ENCODE results near the gene SETBP1.
"Not testable (repeated sequence)": the region's sequence is repeated elsewhere in the genome, so short reads cannot be mapped to it uniquely, and the experiment has no call there.

The SETBP1 gene

DNA sequence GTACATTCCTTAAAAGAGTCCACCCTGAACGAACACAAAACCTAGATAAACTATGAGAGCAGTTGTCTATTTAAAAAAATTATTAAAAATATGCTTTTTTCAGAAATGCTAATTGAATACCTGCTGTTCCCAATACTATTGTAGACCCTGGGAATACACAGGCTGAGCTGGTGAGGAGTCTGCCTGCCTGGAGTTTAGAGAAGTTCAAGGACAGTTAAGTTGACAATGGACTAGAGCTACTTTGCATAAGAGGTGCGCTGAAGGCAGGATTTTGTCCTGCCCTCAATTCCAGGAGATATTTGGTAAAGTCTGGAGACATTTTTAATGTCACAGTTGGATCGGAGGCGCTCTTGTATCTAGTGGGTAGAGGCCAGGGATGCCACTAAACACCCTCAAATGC lies 110.2 kb downstream of the SETBP1 start:
- Histone ChIP-seq H3K9me3 (ENCODE audit: control insufficient read depth, insufficient read depth, low read length) (no peaks in the 10 kb centered on the region), H3K36me3 (ENCODE audit: control insufficient read depth, insufficient read depth, low read length) (no peaks in the 10 kb centered on the region), H3K9ac (ENCODE audit: low read depth, low read length) (no peak overlapping the region), H3K4me1 (ENCODE audit: control insufficient read depth, insufficient read depth, low read length) (no peaks in the 10 kb centered on the region), H3K4me3 (ENCODE audit: low read depth, low read length) (no peak overlapping the region), H3K27me3 (ENCODE audit: control insufficient read depth, insufficient read depth, low read length) (no peaks in the 10 kb centered on the region)

DNA sequence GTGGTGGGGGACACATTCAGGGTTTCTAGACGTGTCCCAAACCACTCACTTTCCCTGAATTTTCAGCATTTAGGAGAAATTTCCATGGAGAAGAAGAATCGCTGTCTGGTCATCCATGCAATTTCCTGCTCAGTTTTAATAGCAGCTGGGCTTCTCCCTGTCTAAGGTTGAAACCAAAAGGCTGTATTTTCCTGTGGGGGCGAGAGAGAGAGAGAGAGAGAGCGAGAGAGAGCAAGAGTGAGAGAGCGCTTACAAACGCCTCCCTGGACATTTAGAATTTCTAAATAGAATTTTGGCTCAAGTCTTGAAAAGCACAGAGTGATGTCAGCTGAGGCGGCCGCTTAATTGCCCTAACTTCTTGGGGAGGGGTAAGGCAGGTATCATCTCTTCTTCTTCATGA lies 110.8 kb downstream of the SETBP1 start:
- Histone ChIP-seq H3K4me1 (ENCODE audit: control insufficient read depth, insufficient read depth, low read length) (no peaks in the 10 kb centered on the region), H3K9me3 (ENCODE audit: control insufficient read depth, insufficient read depth, low read length) (no peaks in the 10 kb centered on the region), H3K4me3 (ENCODE audit: low read depth, low read length) (no peak overlapping the region)

DNA sequence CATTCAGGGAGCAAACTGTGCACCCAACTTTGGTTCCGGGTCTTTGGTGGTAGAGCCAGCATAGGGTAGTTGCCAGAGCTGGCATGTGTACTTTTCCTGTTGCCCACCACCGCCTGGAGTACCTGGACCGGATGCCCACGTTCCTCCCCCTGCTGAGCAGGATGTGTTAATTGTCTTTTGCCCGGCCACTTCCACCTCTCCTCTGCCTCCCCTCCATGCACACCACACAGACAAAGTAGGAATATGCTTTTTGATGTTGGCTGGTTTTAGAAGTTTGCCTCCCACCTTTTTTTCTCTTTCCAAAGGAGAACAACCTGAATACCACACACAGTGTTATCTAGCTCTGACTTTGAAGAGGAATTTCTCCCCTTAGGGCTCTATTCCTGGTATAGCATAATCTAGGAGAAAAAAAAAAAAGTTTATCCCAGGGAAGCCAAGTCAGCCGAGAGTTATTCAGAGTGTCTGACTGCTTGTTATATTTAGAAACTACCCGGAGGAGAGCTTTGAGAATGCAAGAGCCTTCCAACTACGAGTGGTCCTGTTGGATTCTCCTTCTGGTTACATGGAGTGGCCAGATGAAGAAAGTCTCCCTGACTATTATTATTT lies 111.9 kb downstream of the SETBP1 start:
- Histone ChIP-seq H3K27me3 (ENCODE audit: control insufficient read depth, insufficient read depth, low read length) (no peaks in the 10 kb centered on the region), H3K4me1 (ENCODE audit: control insufficient read depth, insufficient read depth, low read length) (no peaks in the 10 kb centered on the region), H3K9ac (ENCODE audit: low read depth, low read length) (no peak overlapping the region), H3K4me3 (ENCODE audit: low read depth, low read length) (no peak overlapping the region), H3K9me3 (ENCODE audit: control insufficient read depth, insufficient read depth, low read length) (no peaks in the 10 kb centered on the region), H3K36me3 (ENCODE audit: control insufficient read depth, insufficient read depth, low read length) (no peaks in the 10 kb centered on the region)

More for the DNA sequence above, 110.8 kb downstream of the SETBP1 start:
- Histone ChIP-seq H3K9ac (ENCODE audit: low read depth, low read length) (no peak overlapping the region), H3K36me3 (ENCODE audit: control insufficient read depth, insufficient read depth, low read length) (no peaks in the 10 kb centered on the region), H3K27me3 (ENCODE audit: control insufficient read depth, insufficient read depth, low read length) (no peaks in the 10 kb centered on the region)

DNA sequence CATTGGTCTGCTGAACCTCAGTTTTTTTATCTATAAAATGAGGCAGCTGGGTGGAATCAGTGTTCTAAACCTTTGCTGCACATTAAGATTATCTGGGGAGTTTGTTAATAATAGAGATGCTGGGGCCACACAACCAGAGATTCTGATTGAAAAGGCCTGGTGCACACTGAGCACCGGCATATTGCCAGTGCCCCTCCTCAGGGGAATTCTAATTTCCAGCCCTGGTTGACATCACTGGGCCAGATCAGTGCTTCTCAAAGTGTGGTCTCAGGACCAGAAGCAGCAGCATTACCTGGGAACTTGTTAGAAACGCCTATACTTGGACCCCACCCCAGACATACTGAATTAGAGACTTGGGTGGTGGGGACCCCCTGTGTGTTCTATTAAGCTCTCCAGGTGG lies 112.5 kb downstream of the SETBP1 start:
- H3K4me3 ChIP-seq (ENCODE audit: low read depth, low read length): no peak overlapping the region
- no peak overlapping the region for H3K9ac ChIP-seq (ENCODE audit: low read depth, low read length)
- no peaks in the 10 kb centered on the region for H3K36me3 ChIP-seq (ENCODE audit: control insufficient read depth, insufficient read depth, low read length)
- no peaks in the 10 kb centered on the region for H3K4me1 ChIP-seq (ENCODE audit: control insufficient read depth, insufficient read depth, low read length)
- H3K9me3 ChIP-seq (ENCODE audit: control insufficient read depth, insufficient read depth, low read length): no peaks in the 10 kb centered on the region
- H3K27me3 ChIP-seq (ENCODE audit: control insufficient read depth, insufficient read depth, low read length): no peaks in the 10 kb centered on the region

DNA sequence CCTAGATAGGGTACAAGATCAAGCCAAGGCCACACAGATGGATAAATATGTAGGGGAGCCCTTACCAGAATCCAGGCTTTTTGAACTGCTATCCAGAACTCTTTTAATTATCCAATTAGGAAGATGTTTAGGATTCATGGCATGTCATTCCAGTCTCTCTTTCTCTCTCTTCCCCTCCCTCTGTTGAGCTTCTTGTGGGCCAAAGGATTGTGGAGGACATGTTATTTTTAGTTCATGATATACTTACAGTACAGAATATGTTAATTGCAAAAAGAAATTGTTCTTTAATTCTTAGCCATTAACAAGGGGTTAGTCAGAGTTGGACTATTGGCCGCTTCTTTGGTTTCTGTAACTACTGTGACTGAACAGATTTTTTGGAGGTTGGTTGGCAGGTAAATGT lies 113.0 kb downstream of the SETBP1 start:
- H3K36me3 ChIP-seq (ENCODE audit: control insufficient read depth, insufficient read depth, low read length): no peaks in the 10 kb centered on the region

DNA sequence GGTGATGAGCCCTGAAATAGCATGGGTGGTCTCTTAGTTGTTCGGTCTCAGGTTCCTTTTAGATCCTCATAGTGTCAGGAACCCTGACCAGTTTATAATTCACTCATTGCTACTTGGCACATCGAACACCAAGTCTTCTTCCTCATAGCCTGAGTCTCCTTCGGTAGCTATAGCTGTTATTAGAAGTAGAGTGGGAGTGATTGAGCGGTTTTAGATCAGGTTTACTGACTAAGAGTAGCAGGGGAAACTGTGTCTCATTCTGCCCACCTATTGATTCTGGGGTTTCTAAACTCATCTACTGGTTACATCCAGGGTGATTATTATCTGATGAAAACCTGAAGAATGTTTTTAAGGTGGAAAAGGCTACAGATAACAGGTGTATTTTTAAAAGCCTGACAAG lies 114.6 kb downstream of the SETBP1 start:
- H3K4me3 ChIP-seq (ENCODE audit: low read depth, low read length): no peak overlapping the region
- H3K9ac ChIP-seq (ENCODE audit: low read depth, low read length): no peak overlapping the region
- H3K27me3 ChIP-seq (ENCODE audit: control insufficient read depth, insufficient read depth, low read length): no peaks in the 10 kb centered on the region
- H3K36me3 ChIP-seq (ENCODE audit: control insufficient read depth, insufficient read depth, low read length): no peaks in the 10 kb centered on the region
- H3K4me1 ChIP-seq (ENCODE audit: control insufficient read depth, insufficient read depth, low read length): peaks cover 3% of the 10 kb centered on the region
- no peaks in the 10 kb centered on the region for H3K9me3 ChIP-seq (ENCODE audit: control insufficient read depth, insufficient read depth, low read length)

More for the DNA sequence above, 113.0 kb downstream of the SETBP1 start:
- Histone ChIP-seq H3K9me3 (ENCODE audit: control insufficient read depth, insufficient read depth, low read length) (no peaks in the 10 kb centered on the region), H3K4me3 (ENCODE audit: low read depth, low read length) (no peak overlapping the region), H3K4me1 (ENCODE audit: control insufficient read depth, insufficient read depth, low read length) (no peaks in the 10 kb centered on the region), H3K9ac (ENCODE audit: low read depth, low read length) (no peak overlapping the region), H3K27me3 (ENCODE audit: control insufficient read depth, insufficient read depth, low read length) (no peaks in the 10 kb centered on the region)

DNA sequence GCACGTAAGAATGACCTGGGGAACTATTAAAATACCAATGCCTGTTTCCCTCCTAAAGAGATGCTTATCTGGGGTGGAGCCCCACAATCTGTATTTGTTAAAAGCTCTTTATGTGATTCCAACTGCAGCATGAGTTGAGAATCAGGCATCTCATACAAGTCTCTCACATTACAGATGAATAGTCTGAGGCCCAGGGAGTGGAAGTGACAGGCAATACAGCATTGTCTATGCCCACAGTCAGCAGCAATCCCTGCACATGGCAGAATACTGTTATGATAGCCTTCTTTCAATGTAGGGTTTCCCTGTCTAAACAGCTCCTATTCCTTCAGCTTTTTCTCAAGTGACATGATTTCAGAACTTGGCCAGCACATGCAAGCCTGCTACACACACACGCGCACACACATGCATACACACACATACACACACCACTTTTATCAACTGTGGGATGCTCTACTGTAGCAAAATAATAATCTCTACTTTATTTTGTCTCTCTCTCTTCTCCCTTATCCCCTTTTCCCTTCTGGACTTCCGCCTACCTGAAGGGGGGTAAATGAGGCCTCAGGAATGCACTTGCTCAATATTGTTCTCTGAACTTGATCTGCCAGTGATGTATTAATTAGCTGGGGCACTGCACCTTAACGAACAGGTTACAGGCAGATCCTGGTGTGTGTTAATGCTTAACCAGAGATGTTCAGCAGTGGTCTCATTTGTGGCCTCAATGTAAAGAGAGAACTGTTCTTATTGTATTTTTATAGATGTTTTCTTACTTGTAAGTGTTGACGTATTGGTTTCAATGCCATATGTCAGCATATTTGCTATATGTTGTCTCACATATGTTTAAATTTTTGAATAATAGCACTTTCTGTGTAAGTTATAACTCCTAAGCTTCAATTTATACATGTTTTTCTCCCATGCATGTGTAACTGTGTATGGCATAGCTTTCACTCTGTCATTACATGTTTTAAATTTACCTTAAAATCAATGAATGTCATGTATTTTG lies 116.0 kb downstream of the SETBP1 start:
- Histone ChIP-seq H3K9me3 (ENCODE audit: control insufficient read depth, insufficient read depth, low read length) (no peaks in the 10 kb centered on the region), H3K9ac (ENCODE audit: low read depth, low read length) (no peak overlapping the region), H3K36me3 (ENCODE audit: control insufficient read depth, insufficient read depth, low read length) (no peaks in the 10 kb centered on the region), H3K27me3 (ENCODE audit: control insufficient read depth, insufficient read depth, low read length) (no peaks in the 10 kb centered on the region), H3K4me1 (ENCODE audit: control insufficient read depth, insufficient read depth, low read length) (peaks cover 3% of the 10 kb centered on the region), H3K4me3 (ENCODE audit: low read depth, low read length) (no peak overlapping the region)

DNA sequence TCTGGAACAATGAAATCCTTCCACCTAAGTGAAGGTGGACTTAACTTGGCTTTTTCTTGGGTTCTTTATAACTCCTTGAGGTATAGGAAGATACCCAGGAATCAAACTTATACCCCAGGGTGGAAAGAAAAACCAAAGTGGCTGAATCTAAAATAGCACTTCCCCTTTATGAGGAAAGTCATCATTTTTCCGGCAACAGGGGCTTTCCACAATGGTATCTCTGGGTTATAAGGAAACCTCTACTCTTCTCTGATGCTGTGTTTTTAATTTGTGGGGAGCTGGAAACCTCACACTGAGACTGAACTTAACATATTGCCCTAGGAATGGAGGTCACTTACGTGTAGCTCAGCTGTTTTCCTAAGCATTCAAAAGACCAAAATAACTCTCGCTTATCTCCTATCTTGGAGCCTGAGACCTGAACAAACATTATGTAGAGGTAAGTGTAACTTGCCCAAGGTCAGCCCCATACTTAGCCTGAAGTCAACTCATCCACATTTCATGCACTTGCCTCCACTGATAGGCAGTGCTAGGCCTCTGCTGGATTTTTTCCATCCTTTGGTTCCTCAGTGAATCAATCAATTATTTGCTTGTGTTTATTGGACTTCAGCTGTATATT lies 117.9 kb downstream of the SETBP1 start:
- Histone ChIP-seq H3K9ac (ENCODE audit: low read depth, low read length) (no peak overlapping the region), H3K27me3 (ENCODE audit: control insufficient read depth, insufficient read depth, low read length) (no peaks in the 10 kb centered on the region), H3K9me3 (ENCODE audit: control insufficient read depth, insufficient read depth, low read length) (no peaks in the 10 kb centered on the region), H3K4me1 (ENCODE audit: control insufficient read depth, insufficient read depth, low read length) (peaks cover 7% of the 10 kb centered on the region), H3K4me3 (ENCODE audit: low read depth, low read length) (no peak overlapping the region), H3K36me3 (ENCODE audit: control insufficient read depth, insufficient read depth, low read length) (no peaks in the 10 kb centered on the region)

DNA sequence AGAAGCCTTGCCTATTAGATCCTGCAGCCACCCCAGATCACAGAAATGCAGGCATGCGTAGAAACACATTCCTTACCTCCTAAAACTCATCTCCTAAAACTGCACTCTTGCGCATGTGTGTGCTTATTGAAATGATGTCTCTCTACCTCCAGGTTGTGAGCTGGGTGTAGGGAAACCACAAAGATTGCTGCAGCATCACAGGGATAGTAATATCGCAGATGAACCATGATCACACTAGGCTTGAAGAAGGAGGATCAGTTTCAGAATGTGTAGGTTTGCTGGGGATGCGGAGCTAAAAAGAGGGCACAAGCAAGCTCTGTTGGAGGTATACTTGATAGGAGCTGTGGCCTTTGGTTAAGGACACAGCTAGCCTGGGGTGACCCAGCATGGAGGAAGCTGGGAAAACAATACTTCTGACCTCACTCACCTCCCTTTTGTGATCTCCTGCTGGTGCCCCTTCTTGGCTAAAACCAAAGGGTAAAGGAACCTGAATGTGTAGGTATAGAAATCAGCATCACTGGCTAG lies 118.8 kb downstream of the SETBP1 start:
- no peaks in the 10 kb centered on the region for H3K36me3 ChIP-seq (ENCODE audit: control insufficient read depth, insufficient read depth, low read length)
- H3K4me1 ChIP-seq (ENCODE audit: control insufficient read depth, insufficient read depth, low read length): peaks cover 7% of the 10 kb centered on the region
- no peak overlapping the region for H3K4me3 ChIP-seq (ENCODE audit: low read depth, low read length)
- no peaks in the 10 kb centered on the region for H3K27me3 ChIP-seq (ENCODE audit: control insufficient read depth, insufficient read depth, low read length)
- H3K9ac ChIP-seq (ENCODE audit: low read depth, low read length): no peak overlapping the region
- no peaks in the 10 kb centered on the region for H3K9me3 ChIP-seq (ENCODE audit: control insufficient read depth, insufficient read depth, low read length)

DNA sequence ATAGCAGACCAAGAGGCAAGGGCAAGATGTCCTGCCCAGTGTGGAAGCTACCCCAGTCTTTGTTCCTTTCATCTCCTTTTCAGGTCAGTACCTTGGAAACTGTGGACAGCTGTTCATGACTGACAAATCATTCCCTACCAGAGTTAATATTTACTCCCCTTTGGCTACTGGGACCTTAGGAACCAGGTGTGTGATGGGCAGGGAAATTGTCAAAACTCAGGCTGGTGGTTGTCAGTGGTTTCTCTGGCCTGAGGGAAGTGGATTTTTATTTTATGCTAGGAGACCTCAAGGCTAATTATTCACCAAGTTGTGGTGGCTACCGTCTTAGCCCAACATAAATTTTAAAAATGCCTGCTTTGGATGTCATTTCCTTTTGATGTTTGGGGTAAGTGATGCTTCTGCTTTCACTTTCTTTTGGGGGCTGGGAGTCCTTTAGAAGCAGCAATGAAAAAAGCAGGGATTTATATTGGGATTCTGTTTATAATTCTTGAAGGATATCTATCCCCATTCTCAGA lies 119.3 kb downstream of the SETBP1 start:
- Histone ChIP-seq H3K4me1 (ENCODE audit: control insufficient read depth, insufficient read depth, low read length) (peaks cover 7% of the 10 kb centered on the region), H3K9me3 (ENCODE audit: control insufficient read depth, insufficient read depth, low read length) (no peaks in the 10 kb centered on the region), H3K4me3 (ENCODE audit: low read depth, low read length) (no peak overlapping the region), H3K9ac (ENCODE audit: low read depth, low read length) (no peak overlapping the region), H3K27me3 (ENCODE audit: control insufficient read depth, insufficient read depth, low read length) (no peaks in the 10 kb centered on the region), H3K36me3 (ENCODE audit: control insufficient read depth, insufficient read depth, low read length) (no peaks in the 10 kb centered on the region)

DNA sequence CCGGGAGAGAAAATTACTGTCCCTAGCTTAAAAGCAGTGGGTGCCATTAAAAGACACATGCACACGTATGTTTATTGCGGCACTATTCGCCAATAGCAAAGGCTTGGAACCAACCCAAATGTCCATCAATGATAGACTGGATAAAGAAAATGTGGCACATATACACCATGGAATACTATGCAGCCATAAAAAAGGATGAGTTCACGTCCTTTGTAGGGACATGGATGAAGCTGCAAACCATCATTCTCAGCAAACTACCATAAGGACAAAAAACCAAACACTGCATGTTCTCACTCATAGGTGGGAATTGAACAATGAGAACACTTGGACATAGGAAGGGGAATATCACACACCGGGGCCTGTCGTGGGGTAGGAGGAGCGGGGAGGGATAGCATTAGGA lies 120.1 kb downstream of the SETBP1 start:
- H3K27me3 ChIP-seq (ENCODE audit: control insufficient read depth, insufficient read depth, low read length); H3K36me3 ChIP-seq (ENCODE audit: control insufficient read depth, insufficient read depth, low read length); H3K9me3 ChIP-seq (ENCODE audit: control insufficient read depth, insufficient read depth, low read length); H3K9ac ChIP-seq (ENCODE audit: low read depth, low read length); H3K4me3 ChIP-seq (ENCODE audit: low read depth, low read length); H3K4me1 ChIP-seq (ENCODE audit: control insufficient read depth, insufficient read depth, low read length): not testable (repeated sequence)
